K562 (cell line): ENCODE measurements around the gene SH3BP5. TPM values are rescaled to one million over a fixed set of nuclear protein-coding genes. Genes with fewer than 3 reads are reported as not detected.

Source experiments
- CHD7 ChIP-seq: fragments of 200-600 bp; sonication (generic); IDR thresholded peaks from one replicate; pipeline ENCODE4 v1.6.1; 2012; ENCODE audit warnings: mild to moderate bottlenecking, low read depth, low read length, inconsistent platforms
- THAP7 ChIP-seq: fragments of 250-450 bp; sonication (Bioruptor Pico); IDR thresholded peaks from 2 replicates; pipeline ENCODE4 v1.5.0; 2021
- ZBTB5 ChIP-seq: fragments of 450-650 bp; IDR thresholded peaks from 2 replicates; pipeline ENCODE4 v1.6.1; 2017; ENCODE audit warnings: antibody characterized with exemption
- ZNF174 ChIP-seq: fragments of 250-450 bp; sonication (Bioruptor Pico); IDR thresholded peaks from 2 replicates; pipeline ENCODE4 v1.4.0; 2020; ENCODE audit warnings: mild to moderate bottlenecking
- ZSCAN29 ChIP-seq: fragments of 450-650 bp; IDR thresholded peaks from 2 replicates; pipeline ENCODE4 v1.6.1; 2017
- polyA plus RNA-seq, 8 experiments: library from polyadenylated mRNA; depleted of rRNA in 4 of 8; stranded (reverse) in 5 of 8; unstranded in 3 of 8; fragments of >200 nt; fragmentation: Nextera tagmentation in 2 of 8; fragmentation: Illumina TruSeq in 1 of 8; extraction: Ambion mirVana in 2 of 8; extraction: Trizol in 1 of 8; gene quantifications; 2 replicates each; pipeline versions ENCODE4 v1.2.1 to v1.2.3, GENCODE V29; 2011 to 2014; ENCODE audit warnings: inconsistent platforms in 1 of 8, missing spikeins in 1 of 8
- total RNA-seq, 7 experiments: library from RNA; depleted of rRNA in 6 of 7; stranded (reverse); fragments of >200 nt in 6 of 7; fragmentation: Illumina TruSeq in 2 of 7; extraction: Trizol in 2 of 7; gene quantifications; 2 replicates each; pipeline versions ENCODE4 v1.2.1 to v1.2.3, GENCODE V29; 2011 to 2021; ENCODE audit warnings: low replicate concordance in 1 of 7
- TF ChIP-seq, protein P1 (sequence below): fragments of 200-800 bp; sonication (Bioruptor generic); IDR thresholded peaks from 2 replicates; pipeline ENCODE4 v1.6.1; 2017; ENCODE audit warnings: missing genetic modification characterization, missing compliant biosample characterization

SH3BP5 gene
- total and polyA plus RNA-seq, 9 of the 15 experiments (the other 6 are each of a cell fraction or from before 2014, with no cell fraction given), result 2.9 to 29.0 (median 14.9) TPM

- no peak for TF ChIP-seq CHD7
- no peak for TF ChIP-seq ZSCAN29
- TF ChIP-seq, protein P1, sequence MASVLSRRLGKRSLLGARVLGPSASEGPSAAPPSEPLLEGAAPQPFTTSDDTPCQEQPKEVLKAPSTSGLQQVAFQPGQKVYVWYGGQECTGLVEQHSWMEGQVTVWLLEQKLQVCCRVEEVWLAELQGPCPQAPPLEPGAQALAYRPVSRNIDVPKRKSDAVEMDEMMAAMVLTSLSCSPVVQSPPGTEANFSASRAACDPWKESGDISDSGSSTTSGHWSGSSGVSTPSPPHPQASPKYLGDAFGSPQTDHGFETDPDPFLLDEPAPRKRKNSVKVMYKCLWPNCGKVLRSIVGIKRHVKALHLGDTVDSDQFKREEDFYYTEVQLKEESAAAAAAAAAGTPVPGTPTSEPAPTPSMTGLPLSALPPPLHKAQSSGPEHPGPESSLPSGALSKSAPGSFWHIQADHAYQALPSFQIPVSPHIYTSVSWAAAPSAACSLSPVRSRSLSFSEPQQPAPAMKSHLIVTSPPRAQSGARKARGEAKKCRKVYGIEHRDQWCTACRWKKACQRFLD (CRISPR knock-in tag), result no peak
- TF ChIP-seq THAP7 (CRISPR knock-in tag), result no peak
- no peak for TF ChIP-seq ZBTB5
- TF ChIP-seq ZNF174 (CRISPR knock-in tag), result no peak
Observed at GRCh38 chr3:15206662-15207576, 125.5 kb downstream of the SH3BP5 start (continued).
